HG02610 (cell line): Measurements from ENCODE around the gene TM4SF5.

Experiments
- ATAC-seq: cut with Tn5 transposase; IDR thresholded peaks from one replicate; pipeline ENCODE4 v1.9.1; 2021; ENCODE audit warnings: mild to moderate bottlenecking, moderate library complexity; ENCODE audit not compliant: unreplicated experiment

Gene TM4SF5

GRCh38 chr17:4771519-4772234 is at the start of gene TM4SF5:
TM4SF5 (plus strand) TSS chr17:4771886; CDS start chr17:4771923, 37 bp downstream.
- no peak for ATAC-seq

- no peak for ATAC-seq
These were observed 48.9 kb upstream of the TM4SF5 start for GRCh38 chr17:4722678-4723240.

GRCh38 chr17:4724650-4725049 is 47.0 kb upstream of the TM4SF5 start:
- no peak for ATAC-seq

GRCh38 chr17:4725646-4726310 is 45.9 kb upstream of the TM4SF5 start:
- no peak for ATAC-seq

GRCh38 chr17:4728124-4728523 is 43.6 kb upstream of the TM4SF5 start:
- no peak for ATAC-seq

- peak; percentile 50 for ATAC-seq
These were observed 38.6 kb upstream of the TM4SF5 start for GRCh38 chr17:4733073-4733531.

- no peak for ATAC-seq
These were observed 36.7 kb upstream of the TM4SF5 start for GRCh38 chr17:4734857-4735475.

GRCh38 chr17:4735876-4736651 is 35.6 kb upstream of the TM4SF5 start:
- ATAC-seq, result no peak

GRCh38 chr17:4738136-4739121 is 33.3 kb upstream of the TM4SF5 start:
- no peak for ATAC-seq

- ATAC-seq, result peak; percentile 49
These were observed 32.3 kb upstream of the TM4SF5 start, which contains the start of the genes CXCL16 and ZMYND15 for GRCh38 chr17:4739122-4740024. CXCL16 (minus strand) TSS chr17:4739928; CDS start chr17:4739339, 589 bp downstream. ZMYND15 (plus strand) TSS chr17:4739833; CDS start chr17:4740549, 716 bp downstream.

GRCh38 chr17:4740025-4740351 is 31.7 kb upstream of the TM4SF5 start:
- no peak for ATAC-seq

GRCh38 chr17:4740584-4740983 is 31.1 kb upstream of the TM4SF5 start:
- ATAC-seq, result no peak

GRCh38 chr17:4741544-4741943 is 30.1 kb upstream of the TM4SF5 start:
- no peak for ATAC-seq

GRCh38 chr17:4742133-4742532 is 29.6 kb upstream of the TM4SF5 start:
- ATAC-seq, result no peak

- ATAC-seq, result no peak
These were observed 29.1 kb upstream of the TM4SF5 start for GRCh38 chr17:4742629-4743028.

GRCh38 chr17:4743216-4743615 is 28.5 kb upstream of the TM4SF5 start:
- ATAC-seq, result no peak

GRCh38 chr17:4743898-4744297 is 27.8 kb upstream of the TM4SF5 start:
- no peak for ATAC-seq
